ENCODE measurements around the gene GOLM1. TPM values are rescaled to one million over a fixed set of nuclear protein-coding genes. Genes with fewer than 3 reads are reported as not detected.

Gene GOLM1
- total and polyA plus RNA-seq, 4 donors = 7.9 to 28.5 (median 13.2) TPM

GRCh38 chr9:86116425-86116824 lies 17.1 kb upstream of the GOLM1 start:
- TF ChIP-seq REST (IDR thresholded peaks at IDR 0.05) = no peak
- TF ChIP-seq RXRA (IDR thresholded peaks at IDR 0.05) = no peak
- TF ChIP-seq HNF4G (IDR thresholded peaks at IDR 0.05) = no peak
- no peak for TF ChIP-seq JUND (IDR thresholded peaks at IDR 0.05)
- TF ChIP-seq RAD21 (IDR thresholded peaks at IDR 0.05) = no peak
- TF ChIP-seq MAX (IDR thresholded peaks at IDR 0.05) = no peak
- H3K9ac ChIP-seq (ENCODE audit: low read depth in 1 of 2, low read length in 2 of 2) = no peak overlapping the region
- no peak for DNase-seq (ENCODE audit: low spot score)

GRCh38 chr9:86115886-86116285 lies 16.5 kb upstream of the GOLM1 start:
- 92% methylated on average over 9 of the region's 9 CpGs for WGBS
- H3K27me3 ChIP-seq (ENCODE audit: control insufficient read depth in 4 of 4, insufficient read depth in 4 of 4, low read length in 3 of 4) = no peaks in the 10 kb centered on the region
- no peak for DNase-seq (ENCODE audit: low spot score)
- no peak overlapping the region for H3K4me3 ChIP-seq (ENCODE audit: low read depth in 1 of 3, low read length in 3 of 3)
- no peaks in the 10 kb centered on the region for H3K36me3 ChIP-seq (ENCODE audit: control insufficient read depth in 4 of 4, insufficient read depth in 3 of 4, low read depth in 1 of 4, low read length in 3 of 4)
- H3K9ac ChIP-seq (ENCODE audit: low read depth in 1 of 2, low read length in 2 of 2) = no peak overlapping the region
- no peak overlapping the region for H3K27ac ChIP-seq (ENCODE audit: low read depth in 1 of 2, low read length in 2 of 2)
- no peaks in the 10 kb centered on the region for H3K4me1 ChIP-seq (ENCODE audit: control insufficient read depth in 4 of 4, insufficient read depth in 4 of 4, low read length in 3 of 4)
- TF ChIP-seq YY1 (IDR thresholded peaks at IDR 0.05) = no peak
- no peak for TF ChIP-seq MAX (IDR thresholded peaks at IDR 0.05)
- TF ChIP-seq HNF4A (conservative IDR thresholded peaks at IDR 0.05) = no peak
- no peak for TF ChIP-seq TAF1 (conservative IDR thresholded peaks at IDR 0.05)
- TF ChIP-seq SP1 (IDR thresholded peaks at IDR 0.05) = no peak
- TF ChIP-seq RXRA (IDR thresholded peaks at IDR 0.05) = no peak
- no peak for TF ChIP-seq FOXA2 (IDR thresholded peaks at IDR 0.05)
- no peak for TF ChIP-seq NR2F2 (IDR thresholded peaks at IDR 0.05)
- no peak for TF ChIP-seq ATF3 (IDR thresholded peaks at IDR 0.05)
- TF ChIP-seq GABPA (IDR thresholded peaks at IDR 0.05 in 1 of 2, conservative IDR thresholded peaks at IDR 0.05 in 1 of 2) = no peak
- TF ChIP-seq ZBTB33 (IDR thresholded peaks at IDR 0.05) = no peak
- no peak for TF ChIP-seq FOXA1 (IDR thresholded peaks at IDR 0.05)
- TF ChIP-seq HNF4G (IDR thresholded peaks at IDR 0.05) = no peak
- no peak for TF ChIP-seq EGR1 (IDR thresholded peaks at IDR 0.05; ENCODE audit: low read depth in 2 of 2)
- no peak for TF ChIP-seq REST (IDR thresholded peaks at IDR 0.05)
- no peak for TF ChIP-seq RAD21 (IDR thresholded peaks at IDR 0.05)
- no peak for TF ChIP-seq JUND (IDR thresholded peaks at IDR 0.05)
- TF ChIP-seq CTCF (IDR thresholded peaks at IDR 0.05; ENCODE audit: low read depth, low read length, missing input control) = no peak
- H3K9me3 ChIP-seq (ENCODE audit: control insufficient read depth in 4 of 4, low read length in 3 of 4) = no peaks in the 10 kb centered on the region

More at GRCh38 chr9:86116425-86116824, 17.1 kb upstream of the GOLM1 start:
- H3K27ac ChIP-seq (ENCODE audit: low read depth in 1 of 2, low read length in 2 of 2) = no peak overlapping the region
- no peaks in the 10 kb centered on the region for H3K4me1 ChIP-seq (ENCODE audit: control insufficient read depth in 4 of 4, insufficient read depth in 4 of 4, low read length in 3 of 4)
- WGBS = 88% methylated on average over 9 of the region's 9 CpGs
- no peak overlapping the region for H3K4me3 ChIP-seq (ENCODE audit: low read depth in 1 of 3, low read length in 3 of 3)
- H3K9me3 ChIP-seq (ENCODE audit: control insufficient read depth in 4 of 4, low read length in 3 of 4) = no peaks in the 10 kb centered on the region
- H3K27me3 ChIP-seq (ENCODE audit: control insufficient read depth in 4 of 4, insufficient read depth in 4 of 4, low read length in 3 of 4) = no peaks in the 10 kb centered on the region
- no peaks in the 10 kb centered on the region for H3K36me3 ChIP-seq (ENCODE audit: control insufficient read depth in 4 of 4, insufficient read depth in 3 of 4, low read depth in 1 of 4, low read length in 3 of 4)
